IPS DF 19.7 (cell line): Measurements from ENCODE around the gene F11R.
"Not testable (repeated sequence)": the region's sequence is repeated elsewhere in the genome, so short reads cannot be mapped to it uniquely, and the experiment has no call there.

Source experiments
- DNase-seq: peaks from one replicate; pipeline ENCODE4 v3.0.0-alpha.2; 2013; ENCODE audit warnings: low read depth, low spot score

The F11R gene

GRCh38 chr1:161013131-161013487 lies 7.8 kb downstream of the F11R start:
- no peak for DNase-seq

- no peak for DNase-seq
Observed at GRCh38 chr1:161012420-161012819, 8.5 kb downstream of the F11R start.

- DNase-seq: no peak
Observed at GRCh38 chr1:161009602-161010211, 11.2 kb downstream of the F11R start.

GRCh38 chr1:161008869-161009510 lies 12.0 kb downstream of the F11R start:
- DNase-seq: no peak

- DNase-seq: no peak
Observed at GRCh38 chr1:161007369-161007768, 13.6 kb downstream of the F11R start.

GRCh38 chr1:161006563-161006962 lies 14.4 kb downstream of the F11R start:
- no peak for DNase-seq

GRCh38 chr1:161001525-161001924 lies 19.4 kb downstream of the F11R start:
- no peak for DNase-seq

GRCh38 chr1:161000736-161001480 lies 20.0 kb downstream of the F11R start:
- no peak for DNase-seq

- no peak for DNase-seq
Observed at GRCh38 chr1:160999376-160999775, 21.6 kb downstream of the F11R start.

GRCh38 chr1:160997323-160998038 lies 23.5 kb downstream of the F11R start:
- no peak for DNase-seq

- DNase-seq: no peak
Observed at GRCh38 chr1:160996178-160996577, 24.8 kb downstream of the F11R start.

- no peak for DNase-seq
Observed at GRCh38 chr1:160993544-160994193, 27.3 kb downstream of the F11R start.

GRCh38 chr1:160992036-160992435 lies 28.9 kb downstream of the F11R start:
- not testable (repeated sequence) for DNase-seq

- DNase-seq: no peak
Observed at GRCh38 chr1:160987359-160988050, 33.4 kb downstream of the F11R start.

- DNase-seq: no peak
Observed at GRCh38 chr1:160985723-160986122, 35.2 kb downstream of the F11R start.

GRCh38 chr1:160981584-160982411 lies 39.2 kb downstream of the F11R start:
- DNase-seq: peak; percentile 90

- DNase-seq: no peak
Observed at GRCh38 chr1:160979286-160979685, 41.7 kb downstream of the F11R start.

- DNase-seq: no peak
Observed at GRCh38 chr1:160978510-160978927, 42.4 kb downstream of the F11R start.

GRCh38 chr1:160975026-160975425 lies 45.9 kb downstream of the F11R start:
- DNase-seq: no peak

GRCh38 chr1:160973491-160973890 lies 47.5 kb downstream of the F11R start:
- DNase-seq: no peak
